Activated CD4-positive, alpha-beta T cell treated with anti-CD3 and anti-CD28 coated beads, Interleukin-2, amount 50 U/mL, for 16 hours (primary cell): Measurements from ENCODE around the gene TRIM40.

Source experiments
- DNase-seq: peaks from one replicate; pipeline ENCODE4 v3.0.0-alpha.2; 2020

Gene TRIM40, protein sequence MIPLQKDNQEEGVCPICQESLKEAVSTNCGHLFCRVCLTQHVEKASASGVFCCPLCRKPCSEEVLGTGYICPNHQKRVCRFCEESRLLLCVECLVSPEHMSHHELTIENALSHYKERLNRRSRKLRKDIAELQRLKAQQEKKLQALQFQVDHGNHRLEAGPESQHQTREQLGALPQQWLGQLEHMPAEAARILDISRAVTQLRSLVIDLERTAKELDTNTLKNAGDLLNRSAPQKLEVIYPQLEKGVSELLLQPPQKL

DNA sequence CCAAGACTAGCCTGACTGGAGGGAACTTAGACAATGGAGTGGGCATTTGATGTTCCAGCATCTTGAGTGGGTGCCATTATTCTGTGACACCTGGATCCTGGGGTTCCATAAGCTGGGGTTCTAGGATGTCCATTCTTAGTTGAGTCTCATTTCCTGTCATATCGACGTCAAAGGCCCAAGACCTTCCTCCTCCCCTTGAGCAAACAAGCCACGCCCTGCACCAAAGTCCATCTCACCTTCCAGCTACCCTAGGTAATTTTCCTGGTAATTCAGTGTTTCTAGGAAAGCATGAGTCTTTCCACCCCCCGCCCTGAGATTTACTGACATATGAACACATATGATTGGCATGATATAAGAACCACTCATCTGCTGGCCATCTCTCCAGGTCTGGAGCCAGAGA is at the start of gene TRIM40:
TSS of gene TRIM40 (plus strand) at position 384 of the 400 bp plus-strand sequence. CDS start 897 bp downstream, outside the sequence.
- DNase-seq: no peak

DNA sequence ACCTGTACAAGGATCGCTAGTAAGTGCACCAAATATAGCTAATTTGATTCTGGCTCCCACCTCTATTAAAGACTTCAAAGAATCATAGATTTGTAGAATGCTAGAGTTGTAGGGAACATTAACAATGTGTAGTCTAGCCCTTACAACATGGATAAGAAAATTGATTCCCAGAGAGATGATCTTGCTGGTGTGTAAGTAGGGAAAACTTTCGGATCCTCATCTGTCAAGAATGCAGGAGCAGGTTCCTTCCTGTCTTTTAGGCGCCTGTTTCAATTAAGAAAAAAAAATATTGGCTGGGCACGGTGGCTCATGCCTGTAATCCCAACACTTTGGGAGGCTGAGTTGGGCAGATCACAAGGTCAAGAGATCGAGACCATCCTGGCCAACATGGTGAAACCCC is 48.1 kb upstream of the TRIM40 start:
- no peak for DNase-seq

DNA sequence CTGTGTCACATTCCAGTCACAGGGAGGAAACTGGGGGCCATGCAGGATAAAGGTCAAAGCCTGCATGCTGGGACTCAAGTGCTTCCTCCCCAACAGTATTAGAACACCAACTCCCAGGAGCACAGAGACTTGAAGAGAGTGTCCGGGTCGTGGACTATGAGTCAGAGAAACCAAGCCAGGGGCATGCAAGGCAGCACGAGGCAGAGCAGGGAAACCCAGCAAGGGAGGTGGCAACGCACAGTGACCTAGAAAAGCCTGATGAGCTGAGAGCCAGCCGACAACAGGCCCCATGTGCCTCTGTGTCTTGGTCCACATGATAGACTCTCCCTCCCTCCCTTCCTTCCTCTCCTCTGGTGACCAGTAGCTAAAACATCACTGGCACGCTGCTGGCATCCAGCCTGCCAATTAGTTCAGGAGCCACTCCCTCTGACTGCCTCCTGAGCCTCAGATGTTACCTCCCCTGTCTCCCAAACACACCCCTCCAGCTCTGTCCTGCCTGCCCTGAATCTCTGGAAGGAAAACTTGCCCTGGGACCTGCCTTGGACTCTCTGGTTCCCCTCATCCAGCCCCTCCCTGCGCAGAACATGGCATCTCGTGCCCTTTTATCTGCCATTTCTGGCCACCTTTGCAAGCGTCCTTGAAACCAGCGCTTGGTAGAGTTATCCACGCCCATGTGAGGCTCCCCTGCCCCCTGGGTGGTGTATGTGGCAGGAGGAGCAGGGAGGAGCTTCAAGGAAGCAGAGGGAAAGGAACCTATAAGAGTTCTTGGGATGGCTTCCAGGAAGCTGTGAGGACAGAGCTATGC is 44.2 kb upstream of the TRIM40 start:
- DNase-seq: no peak

DNA sequence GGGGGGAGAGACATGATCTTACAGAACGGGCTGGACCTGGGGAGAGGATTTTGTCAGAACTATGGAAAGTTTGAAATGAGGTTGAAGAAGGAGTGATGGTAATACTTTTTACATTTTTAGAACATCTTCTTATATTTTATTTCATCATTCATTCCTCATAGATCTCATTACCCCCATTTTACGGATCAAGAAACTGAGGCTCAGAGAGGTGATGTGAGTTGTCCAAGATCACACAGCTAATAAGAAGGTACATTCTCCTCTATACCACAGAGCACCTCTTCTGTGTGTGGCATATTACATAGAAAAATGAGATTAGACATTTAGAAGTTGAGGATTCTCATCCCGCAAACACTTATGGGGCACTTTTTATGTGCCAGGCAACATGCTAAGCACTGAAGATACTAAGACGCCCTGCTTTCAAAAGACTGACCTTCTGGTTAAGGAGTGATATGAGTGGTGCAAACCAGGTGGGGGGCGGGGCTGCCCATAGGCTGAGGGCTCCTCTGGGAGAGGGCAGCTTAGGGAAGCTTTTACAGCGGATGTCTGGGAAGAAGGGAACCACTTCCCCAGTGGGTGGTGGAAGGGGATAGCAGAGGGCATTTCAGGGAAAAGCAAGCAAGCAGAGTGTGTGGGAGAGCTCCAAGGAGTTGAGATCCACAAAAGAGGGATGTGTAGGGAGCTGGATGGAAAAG is 42.9 kb upstream of the TRIM40 start:
- DNase-seq: no peak

DNA sequence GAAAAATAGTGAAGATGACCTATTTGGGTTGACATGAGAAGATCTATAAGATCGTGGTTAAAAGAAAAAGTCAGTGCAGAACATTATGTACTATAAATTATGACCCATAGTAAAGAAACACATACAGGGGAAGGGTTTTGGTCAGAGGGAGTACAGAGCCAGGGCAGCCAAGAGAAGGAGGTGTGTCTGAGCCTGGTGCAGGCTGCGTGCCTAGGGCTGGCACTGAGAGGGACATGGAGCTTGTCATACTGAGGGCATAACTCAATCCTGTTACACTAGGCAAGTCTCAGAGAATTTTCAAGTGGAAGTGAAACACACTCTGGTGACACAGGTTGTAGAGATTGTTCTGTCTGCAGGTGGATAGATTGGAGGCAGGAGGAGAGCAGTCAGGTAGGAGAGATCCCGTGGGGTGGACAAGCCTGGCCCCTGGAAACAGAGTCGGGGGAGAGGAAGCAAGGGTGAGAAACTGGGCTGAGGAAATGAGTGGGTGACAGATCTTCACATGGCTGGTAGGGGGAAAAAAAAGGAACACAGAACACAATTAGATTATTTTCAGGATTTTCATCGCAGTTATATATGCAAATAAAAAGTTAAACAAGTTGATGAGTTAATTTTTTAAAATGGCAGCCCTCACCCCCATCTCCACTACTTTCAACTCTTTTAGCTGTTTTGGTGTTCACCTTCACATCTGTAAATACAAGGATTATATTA is 41.8 kb upstream of the TRIM40 start:
- DNase-seq: no peak

DNA sequence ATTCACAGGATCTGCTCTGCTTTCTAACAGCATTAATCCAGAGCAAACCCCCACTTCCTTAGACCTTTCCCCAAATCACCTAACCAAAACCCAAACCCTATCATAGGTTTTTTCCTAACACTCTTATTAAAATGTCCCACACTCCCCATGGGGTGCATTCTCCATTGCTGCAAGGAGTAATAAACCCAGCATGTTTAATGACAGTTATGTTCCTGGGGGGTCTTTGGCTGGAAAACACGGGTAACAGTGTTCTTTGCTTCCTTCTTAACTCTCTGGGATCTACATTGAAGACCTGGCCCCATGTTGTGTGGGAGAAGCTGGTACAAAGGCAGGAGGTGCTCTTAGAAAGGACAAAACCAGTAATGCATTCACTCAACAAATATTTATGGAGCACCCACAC is 39.1 kb upstream of the TRIM40 start:
- DNase-seq: no peak

DNA sequence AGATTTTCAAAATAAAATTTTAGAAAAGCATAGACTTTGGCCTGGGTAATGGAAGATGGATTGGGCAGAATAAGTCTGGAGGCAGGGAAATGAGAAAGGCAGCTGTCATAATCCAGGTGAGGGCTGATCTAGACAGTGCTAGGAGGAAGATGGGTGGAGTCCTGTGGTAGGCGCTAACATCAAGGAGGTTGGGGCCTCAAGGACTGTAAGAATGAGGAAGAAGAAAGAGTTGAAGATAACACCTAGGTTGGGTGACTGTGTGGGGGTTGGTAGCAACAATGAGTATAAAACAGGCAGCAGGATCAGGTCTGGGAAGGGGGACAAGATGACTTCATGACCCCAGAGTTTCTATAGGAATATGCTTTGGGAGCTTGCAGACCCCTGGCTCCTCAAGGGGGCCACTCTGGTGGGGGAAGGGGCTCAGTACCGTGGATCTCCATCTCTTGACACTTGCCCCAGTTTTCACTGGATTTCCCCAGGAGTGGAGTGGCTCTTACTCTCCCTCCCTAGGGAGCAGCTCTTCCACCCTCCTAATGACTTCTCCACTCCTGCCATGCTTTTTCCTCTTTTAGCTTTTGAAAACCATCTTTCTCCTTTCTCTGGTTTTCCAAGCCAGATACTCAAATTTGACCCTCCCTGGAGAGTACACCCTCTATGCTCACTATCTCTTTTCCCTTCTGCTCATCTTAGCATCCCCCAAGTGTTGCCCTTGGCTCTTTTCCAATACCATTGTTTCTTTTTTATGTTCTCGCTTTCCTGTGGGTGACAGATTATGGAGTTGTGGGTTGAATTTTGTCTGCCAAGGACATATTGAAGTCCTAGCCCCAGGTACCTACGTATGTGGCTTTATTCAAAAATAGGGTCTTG is 37.8 kb upstream of the TRIM40 start:
- no peak for DNase-seq

DNA sequence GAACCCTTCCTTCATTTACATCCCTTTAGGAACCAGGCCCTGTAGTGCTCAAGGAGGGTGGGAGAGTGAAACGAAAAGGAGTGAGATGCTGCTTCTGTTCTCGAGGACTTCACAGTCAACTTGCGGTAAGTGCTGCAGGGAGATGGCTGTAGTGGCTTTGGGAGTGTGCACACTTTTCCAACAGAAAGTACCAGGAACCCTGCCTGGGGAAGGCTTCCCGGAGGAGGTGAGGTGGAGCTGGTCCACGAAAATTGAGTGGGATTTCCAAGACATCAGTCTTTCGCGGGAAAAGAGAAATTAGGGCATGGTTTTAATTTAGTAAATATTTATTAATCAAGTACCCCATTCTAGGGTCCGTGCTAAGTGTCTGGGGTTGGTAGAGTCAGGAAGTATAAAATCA is 35.8 kb upstream of the TRIM40 start:
- no peak for DNase-seq

DNA sequence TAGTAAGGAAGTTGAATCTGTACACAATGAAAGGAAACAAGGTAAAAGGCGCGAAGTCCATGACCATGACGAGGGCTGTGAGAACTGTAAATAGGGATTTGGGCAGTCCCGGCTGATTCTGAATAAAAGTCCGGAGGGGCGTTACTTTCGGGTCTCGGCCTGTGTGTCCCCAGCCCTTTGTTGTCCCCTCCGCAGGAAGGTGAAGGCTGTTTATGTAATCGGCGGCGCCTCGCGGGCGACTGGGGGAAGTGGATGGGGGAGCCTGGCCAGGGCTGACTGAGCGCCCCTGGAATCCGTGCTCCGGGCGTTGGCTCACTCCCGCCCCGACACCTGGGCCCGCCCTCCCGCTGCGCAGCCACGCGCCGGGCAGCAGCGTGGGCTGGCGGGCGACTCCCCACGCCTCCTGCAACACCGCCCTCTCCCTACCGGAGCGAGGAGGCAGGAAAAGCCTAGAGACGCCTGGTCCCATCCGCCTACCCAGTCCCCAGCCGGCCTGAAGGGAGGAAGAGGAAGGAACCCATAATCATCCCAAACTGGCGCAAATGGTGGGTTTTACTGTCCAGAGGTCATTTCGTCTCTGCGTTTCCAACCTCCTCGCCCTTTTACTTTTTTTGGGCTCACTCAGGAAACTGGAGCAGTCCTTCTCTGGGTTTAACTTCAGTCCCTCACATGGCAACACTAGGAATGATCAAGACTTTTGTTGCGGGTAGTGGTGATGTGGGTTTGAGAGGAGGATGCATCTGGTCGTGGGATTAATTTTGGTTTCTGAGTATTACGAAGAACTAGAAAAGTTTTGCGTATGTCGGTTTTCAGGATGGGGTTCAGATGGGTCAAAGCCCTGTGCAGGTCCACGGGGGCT is 35.1 kb upstream of the TRIM40 start:
- no peak for DNase-seq

DNA sequence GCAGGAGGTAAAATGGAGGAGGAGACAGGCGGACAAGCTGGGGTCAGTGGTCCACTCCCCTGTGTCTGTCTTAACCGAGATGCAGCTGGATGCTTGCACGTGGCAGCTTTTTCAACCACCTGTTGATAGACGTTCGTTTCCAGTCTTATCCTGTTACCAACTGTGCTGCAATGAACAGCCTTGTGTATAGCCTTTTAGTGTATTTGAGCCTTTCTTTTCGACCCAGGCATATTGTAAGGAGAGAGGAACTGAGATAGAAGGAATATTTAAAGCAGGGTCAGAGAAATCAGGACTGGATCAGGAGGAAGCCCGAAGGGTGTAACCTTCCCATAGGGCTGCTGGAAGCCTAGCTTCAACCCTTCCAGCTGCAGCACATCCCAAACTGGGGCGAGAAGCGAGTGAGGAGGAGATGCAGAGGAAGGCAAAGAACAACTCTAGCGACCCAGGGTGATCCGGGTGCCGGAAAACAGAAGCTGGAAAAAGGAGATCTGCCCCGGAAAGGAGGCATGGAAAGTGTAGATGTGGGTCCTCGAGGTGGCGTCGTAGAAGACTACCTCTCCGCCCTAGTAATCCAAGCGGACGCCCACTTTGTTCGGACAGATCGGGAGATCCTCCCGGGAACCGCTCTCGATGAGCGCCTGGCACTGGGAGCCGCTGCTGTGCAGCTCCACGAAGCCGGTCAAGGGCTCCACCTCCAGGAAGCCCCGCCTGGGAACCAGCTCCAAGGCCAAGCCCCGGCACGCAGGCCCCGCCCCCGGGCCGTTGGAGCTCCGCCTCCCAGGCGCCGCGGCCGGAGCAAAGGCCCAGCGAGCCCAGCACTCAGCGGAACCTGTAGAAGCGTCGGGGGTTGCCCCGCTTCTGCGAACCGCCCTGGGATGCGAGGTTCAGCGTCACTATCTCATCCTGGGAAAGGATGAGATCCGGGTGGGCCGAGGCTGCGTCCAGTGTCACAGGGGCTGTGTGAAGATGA is 34.2 kb upstream of the TRIM40 start:
- DNase-seq: peak; percentile 60

DNA sequence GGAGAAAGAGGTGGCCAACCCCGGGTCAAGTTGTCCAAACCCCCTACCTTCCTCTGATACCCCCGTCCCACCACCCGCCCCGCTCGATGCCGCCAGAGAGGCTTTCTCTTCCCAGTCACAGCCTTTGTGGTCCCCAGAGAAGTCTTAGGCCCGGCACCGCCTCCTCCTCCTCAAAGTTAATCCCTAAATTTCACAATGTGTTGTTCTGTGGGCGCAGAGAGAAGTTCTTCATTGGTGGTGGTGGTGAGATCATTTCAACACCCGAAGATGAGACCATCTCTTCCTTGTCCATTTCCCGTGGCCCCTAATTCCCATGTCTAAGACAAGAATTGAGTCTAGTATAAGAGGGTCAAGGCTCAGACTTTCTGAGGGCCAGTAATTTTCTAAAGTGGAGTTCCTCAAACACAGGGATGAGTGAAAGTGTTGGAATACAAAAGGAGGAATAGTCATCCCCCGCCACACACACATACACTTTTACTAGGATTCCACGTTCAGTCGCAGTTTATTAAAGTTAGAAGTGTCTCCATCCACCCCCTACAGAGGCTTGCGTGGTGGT is 33.4 kb upstream of the TRIM40 start:
- no peak for DNase-seq

DNA sequence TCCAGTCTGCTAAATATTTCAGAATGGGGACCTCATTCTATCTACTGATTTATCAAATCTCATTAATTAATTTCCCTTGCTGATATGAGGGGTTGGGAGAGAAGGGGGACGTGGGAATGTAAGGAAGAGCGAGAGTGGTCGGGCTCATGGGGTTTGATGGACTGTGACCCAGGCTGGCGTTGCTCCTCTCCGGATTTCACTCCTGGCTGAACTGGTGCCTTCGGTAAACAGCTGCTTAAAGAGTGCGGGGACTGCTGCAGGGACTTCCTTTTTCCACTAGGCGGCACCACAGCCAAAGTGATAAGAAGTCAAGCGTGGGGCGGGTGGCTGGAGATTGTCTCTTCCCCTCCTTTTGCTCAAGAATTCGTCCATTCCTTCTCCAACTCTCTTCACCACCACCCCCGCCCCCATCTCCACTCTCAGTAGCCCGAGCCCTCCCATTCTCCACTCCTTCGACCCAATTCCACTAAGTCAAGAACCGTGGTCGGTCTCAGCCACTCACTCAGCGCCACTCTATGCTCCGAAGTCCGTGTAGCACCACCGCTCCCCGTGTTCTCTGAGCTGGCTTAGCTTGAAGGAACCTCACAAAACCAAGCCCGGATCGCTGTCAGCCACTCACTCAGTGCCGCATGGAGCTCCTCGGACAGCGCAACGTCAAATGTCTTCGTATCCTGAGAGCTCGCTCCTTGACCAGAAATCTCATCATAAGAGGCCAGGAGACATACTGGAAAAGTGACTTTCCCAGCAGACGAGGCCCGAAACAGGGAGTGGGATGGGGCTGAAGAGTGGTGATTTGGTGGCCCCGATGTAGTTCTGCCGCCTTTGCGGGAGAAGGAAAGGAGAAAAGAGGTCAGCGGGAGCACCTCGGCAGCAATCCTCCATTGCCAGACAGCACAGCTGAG is 32.7 kb upstream of the TRIM40 start:
- peak; percentile 86 for DNase-seq

DNA sequence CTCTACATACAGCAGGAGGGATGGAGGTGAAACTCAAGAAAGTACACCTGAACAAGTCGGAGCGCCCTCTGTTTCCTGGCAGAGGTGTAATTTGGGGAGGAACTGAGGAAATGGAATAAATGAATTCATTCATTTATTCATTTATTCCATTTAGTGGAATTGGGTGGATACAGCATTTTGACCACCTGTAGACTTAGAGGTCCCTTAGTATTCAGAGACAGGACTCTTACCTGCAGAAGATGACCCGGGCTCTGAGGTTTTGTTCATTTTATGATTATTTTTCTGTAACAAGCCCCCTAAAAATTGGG is 32.1 kb upstream of the TRIM40 start:
- no peak for DNase-seq

DNA sequence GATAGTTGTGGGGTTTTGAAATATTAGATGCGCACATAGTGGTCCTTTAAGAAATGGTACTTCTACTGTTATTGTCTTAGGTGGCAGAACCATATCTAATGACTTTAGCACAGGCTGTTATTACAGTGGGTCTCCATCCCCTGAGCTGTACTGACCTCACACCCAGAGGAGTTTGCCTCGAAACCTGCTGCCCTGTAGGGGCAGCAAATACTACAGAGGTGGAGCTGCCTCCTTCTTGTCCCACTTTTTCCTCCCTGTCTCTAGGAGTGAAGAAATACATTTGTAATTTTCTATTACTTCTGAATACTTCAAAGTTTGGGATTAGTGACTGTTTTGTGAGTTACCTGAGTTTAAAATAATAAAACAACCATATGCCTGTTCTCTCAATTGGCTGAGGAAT is 31.3 kb upstream of the TRIM40 start:
- no peak for DNase-seq

DNA sequence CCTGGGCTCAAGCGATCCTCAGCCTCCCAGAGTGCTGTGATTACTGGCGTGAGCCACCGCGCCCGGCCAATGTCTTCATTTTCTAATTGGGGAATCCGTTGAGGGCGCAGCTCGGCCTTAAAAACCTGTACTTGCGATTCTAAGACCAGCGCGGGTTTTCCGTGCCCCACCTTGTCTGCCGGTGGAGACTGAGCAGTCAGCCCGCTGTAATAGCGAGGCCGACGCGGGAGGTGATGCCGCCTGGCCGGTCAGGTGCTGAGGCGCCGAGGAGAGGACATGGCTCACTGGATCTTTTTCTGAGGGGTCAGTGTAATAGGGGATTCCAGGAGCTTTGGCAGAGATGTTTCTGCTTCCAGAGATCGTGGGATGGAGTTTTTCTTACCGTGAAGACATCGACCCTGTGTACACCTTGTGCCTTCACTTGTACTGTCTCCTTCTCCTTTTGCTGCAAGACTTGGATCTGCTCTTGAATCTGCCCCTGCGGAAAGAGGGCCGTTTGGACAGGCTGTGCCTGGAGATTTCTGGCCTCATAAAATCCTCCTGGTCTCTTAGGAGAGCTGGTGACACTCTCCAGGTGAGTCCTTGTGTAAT is 24.6 kb upstream of the TRIM40 start:
- DNase-seq: no peak

DNA sequence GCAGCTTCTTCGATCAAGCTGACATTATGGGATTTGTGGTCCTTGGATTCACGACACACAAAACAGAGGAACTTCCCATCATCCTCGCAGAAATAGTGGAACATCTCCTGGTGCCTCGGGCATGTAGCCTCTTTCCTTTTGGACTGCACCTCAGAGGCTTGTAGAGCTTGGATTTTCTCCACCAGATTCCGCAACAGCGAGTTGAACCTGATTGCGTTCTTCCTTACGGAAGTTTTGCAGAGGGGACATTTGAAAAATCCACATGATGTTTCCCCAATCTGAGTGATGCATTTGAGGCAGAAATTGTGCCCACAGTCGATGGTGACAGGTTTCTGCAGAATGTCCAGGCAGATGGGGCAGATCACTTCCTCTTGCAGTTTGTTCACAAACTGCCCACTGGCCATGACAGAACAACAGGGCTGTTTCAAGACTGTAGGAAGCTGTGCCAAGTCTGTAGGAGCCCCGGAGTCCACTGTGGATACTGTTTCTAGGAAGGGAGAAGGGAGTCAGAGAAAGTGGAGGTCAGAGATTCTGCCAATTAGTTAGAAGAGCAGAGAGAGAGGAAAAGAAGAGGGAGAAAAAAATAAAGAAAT is 23.4 kb upstream of the TRIM40 start:
- DNase-seq: no peak

DNA sequence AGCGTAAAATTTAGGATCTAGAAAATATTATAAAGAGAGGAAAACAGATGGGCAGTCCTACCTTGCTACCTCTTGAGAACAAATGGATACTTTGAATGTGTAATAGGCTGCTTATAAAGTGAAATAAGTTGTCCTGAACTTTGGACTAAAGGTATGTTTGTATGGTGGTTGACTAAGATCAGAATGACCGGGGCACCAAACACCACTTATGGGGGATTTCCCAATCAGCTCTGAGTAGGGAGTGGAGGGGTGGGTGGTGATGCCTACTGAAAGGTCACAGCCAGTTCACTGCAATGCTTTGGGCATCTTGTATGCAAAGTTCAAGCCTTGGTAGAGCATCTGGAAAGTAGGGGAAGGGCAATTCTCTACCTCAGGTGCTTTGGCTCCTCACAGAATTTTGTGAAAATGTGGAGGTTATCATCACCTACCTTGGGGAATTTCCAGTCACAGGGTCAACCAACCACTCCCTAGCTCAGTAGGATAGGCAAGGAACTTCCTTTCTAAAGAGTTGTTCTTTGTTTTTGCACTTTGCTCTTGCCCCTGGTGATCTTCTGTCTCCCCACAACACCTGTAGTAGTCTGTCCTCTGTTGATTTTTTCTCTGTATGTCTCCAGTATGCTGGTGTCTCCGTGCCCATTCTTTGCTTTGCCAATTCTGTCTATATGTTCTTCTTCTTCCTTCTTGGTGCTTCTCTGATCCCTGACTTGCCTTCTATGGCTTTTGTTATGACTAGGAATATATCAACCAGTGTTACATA is 22.8 kb upstream of the TRIM40 start, which contains the start of gene TRIM31:
TSS of gene TRIM31 (minus strand) at position 88 of the 757 bp plus-strand sequence. CDS start 285 bp downstream, outside the sequence.
- no peak for DNase-seq
